ENCODE results near the gene SEMA4D. TPM values are rescaled to one million over a fixed set of nuclear protein-coding genes. Genes with fewer than 3 reads are reported as not detected.

The SEMA4D gene
- total RNA-seq, 2 experiments from 2014 or later = 159 to 161 TPM

GRCh38 chr9:89390068-89390555, 107.8 kb downstream of the SEMA4D start:
- ChIA-PET CTCF (interaction anchor here (1.2 to 1.4 kb wide), 2 partner anchors 159 kb away, joined by 4 to 5 read pairs; no protein-coding TSS in a partner anchor), POLR2A (no interaction called here)
- intact Hi-C loops (cut with micrococcal nuclease) = no loop called here
- H3K27ac Mint-ChIP-seq = peak overlapping the region; percentile 67
- peaks cover 76% of the 10 kb centered on the region for H3K36me3 Mint-ChIP-seq
- H3K9me3 Mint-ChIP-seq = no peaks in the 10 kb centered on the region
- H3K4me1 Mint-ChIP-seq (ENCODE audit: low read depth) = no peaks in the 10 kb centered on the region
- DNase-seq = no peak
- no peak overlapping the region for H3K4me3 Mint-ChIP-seq
- no peaks in the 10 kb centered on the region for H3K27me3 Mint-ChIP-seq

- H3K36me3 Mint-ChIP-seq = peaks cover 79% of the 10 kb centered on the region
- H3K4me1 Mint-ChIP-seq (ENCODE audit: low read depth) = no peaks in the 10 kb centered on the region
- intact Hi-C loops (cut with micrococcal nuclease) = no loop called here
- no peaks in the 10 kb centered on the region for H3K9me3 Mint-ChIP-seq
- POLR2A ChIA-PET = no interaction called here
- DNase-seq = no peak
- no peaks in the 10 kb centered on the region for H3K27me3 Mint-ChIP-seq
- H3K4me3 Mint-ChIP-seq = no peak overlapping the region
- CTCF ChIA-PET = no interaction called here
- H3K27ac Mint-ChIP-seq = no peak overlapping the region
Observed at GRCh38 chr9:89388868-89389177, 109.1 kb downstream of the SEMA4D start.

DNA sequence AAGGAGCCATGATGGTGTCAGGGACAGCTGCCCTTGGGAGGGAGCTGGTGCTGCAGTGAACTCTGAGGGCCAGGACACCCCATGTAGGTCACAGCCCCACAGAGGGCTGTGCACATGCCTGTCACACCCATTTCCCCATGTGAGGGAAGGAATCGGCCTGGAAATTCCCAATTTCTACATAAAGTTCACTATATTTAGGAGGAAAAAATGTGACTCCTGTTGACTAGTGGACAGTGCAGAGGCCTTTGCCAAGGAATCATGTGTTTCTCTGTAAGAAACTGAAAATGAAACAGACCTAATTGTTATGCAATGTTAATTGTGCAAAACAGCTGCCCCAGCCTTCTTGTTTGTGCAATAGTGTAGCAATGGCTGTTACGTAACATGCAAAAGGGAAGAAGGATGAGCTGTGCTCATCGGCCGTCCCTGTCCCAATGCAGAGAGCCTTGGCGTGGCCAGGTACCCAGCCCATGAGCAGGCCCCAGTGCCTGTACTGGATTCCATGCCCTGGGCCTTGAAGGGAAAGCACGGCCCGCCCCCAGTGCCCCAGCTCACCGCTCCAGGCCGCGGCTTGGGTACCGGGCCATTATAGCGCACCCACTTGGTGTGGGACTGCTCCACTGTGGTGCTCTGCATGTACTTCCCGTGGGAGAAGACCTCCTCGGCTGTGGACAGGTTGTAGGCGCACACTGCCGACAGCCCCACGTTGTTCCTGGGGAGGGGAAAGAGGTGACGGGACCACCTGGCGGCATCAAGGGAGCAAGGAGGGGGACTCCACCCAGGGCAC, 109.6 kb downstream of the SEMA4D start:
- Mint-ChIP-seq H3K9me3 (no peaks in the 10 kb centered on the region), H3K36me3 (peaks cover 74% of the 10 kb centered on the region), H3K4me3 (no peak overlapping the region), H3K27me3 (no peaks in the 10 kb centered on the region), H3K27ac (peak overlapping the region; percentile 23), H3K4me1 (ENCODE audit: low read depth) (peaks cover under 1% of the 10 kb centered on the region)
- intact Hi-C loops (cut with micrococcal nuclease) = no loop called here
- CTCF ChIA-PET = no interaction called here
- POLR2A ChIA-PET = interaction anchor here (0.6 kb wide), 1 partner anchor 70 kb away, joined by 3 read pairs; the partner anchor contains the start of gene SECISBP2
- DNase-seq = no peak

DNA sequence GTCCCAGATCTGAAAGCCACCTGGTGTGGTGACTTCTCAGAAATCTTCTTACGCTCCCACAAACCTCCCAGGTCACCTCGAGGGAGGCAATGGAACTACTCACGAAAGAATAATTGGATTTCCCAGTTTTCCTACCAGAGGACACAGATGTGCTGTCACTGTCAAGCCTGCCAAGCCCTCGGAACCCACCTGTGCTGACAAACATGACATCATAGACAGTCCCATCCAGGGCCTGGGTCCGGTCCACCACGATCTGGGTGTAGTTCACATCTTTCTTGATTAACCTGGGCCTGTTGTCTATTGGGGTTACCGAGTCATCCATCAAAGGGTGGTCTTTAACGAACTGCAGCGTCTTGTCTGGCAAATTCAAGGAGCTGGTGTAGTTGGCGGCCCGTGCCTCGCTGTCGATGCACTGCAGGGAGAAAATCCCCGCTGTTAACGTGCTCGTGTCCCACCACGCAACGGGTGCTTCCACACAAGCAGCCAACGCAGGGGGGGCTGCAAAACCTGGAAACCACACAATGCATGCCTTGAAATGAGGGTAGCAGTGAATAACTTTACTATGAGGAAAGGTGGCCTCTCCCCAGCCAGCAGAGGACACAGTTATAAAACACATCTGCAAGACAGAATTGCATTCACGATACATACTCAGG, 110.6 kb downstream of the SEMA4D start:
- CTCF ChIA-PET = no interaction called here
- peaks cover 10% of the 10 kb centered on the region for H3K4me1 Mint-ChIP-seq (ENCODE audit: low read depth)
- no peak for DNase-seq
- H3K27me3 Mint-ChIP-seq = no peaks in the 10 kb centered on the region
- POLR2A ChIA-PET = no interaction called here
- H3K27ac Mint-ChIP-seq = peak overlapping the region; percentile 23
- intact Hi-C loops (cut with micrococcal nuclease) = no loop called here
- H3K4me3 Mint-ChIP-seq = no peak overlapping the region
- peaks cover 73% of the 10 kb centered on the region for H3K36me3 Mint-ChIP-seq
- H3K9me3 Mint-ChIP-seq = no peaks in the 10 kb centered on the region

DNA sequence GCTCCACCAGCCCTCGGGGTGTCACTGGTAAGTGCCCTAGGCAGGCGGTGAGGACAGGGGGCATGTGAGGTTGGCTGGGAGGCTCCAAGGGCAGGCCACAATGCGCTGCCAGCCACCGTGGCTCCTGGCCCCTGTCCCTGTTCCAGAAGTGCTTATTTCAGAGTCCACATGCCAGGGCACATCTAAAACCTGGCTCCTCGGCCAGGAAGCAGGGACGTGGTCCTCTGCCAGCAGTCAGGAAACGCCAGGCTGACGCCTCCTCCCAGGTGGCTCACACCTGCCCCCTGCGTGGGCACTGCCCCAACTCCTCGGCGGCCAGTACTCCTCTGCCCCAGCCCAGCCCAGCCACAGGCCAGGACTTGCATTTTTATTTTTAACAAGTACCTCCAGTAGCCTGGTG, 111.1 kb downstream of the SEMA4D start:
- H3K36me3 Mint-ChIP-seq = peaks cover 70% of the 10 kb centered on the region
- H3K27ac Mint-ChIP-seq = no peak overlapping the region
- POLR2A ChIA-PET = no interaction called here

GRCh38 chr9:89386206-89386605, 111.7 kb downstream of the SEMA4D start:
- POLR2A ChIA-PET = no interaction called here
- Mint-ChIP-seq H3K27me3 (no peaks in the 10 kb centered on the region), H3K9me3 (no peaks in the 10 kb centered on the region), H3K36me3 (peaks cover 66% of the 10 kb centered on the region), H3K4me3 (no peak overlapping the region), H3K27ac (peak overlapping the region; percentile 38), H3K4me1 (ENCODE audit: low read depth) (peaks cover 20% of the 10 kb centered on the region)
- intact Hi-C loops (cut with micrococcal nuclease) = no loop called here
- CTCF ChIA-PET = no interaction called here
- DNase-seq = no peak

More for the DNA sequence above, 111.1 kb downstream of the SEMA4D start:
- no peak for DNase-seq
- Mint-ChIP-seq H3K4me1 (ENCODE audit: low read depth) (peaks cover 14% of the 10 kb centered on the region), H3K9me3 (no peaks in the 10 kb centered on the region), H3K27me3 (no peaks in the 10 kb centered on the region), H3K4me3 (no peak overlapping the region)
- CTCF ChIA-PET = no interaction called here
- intact Hi-C loops (cut with micrococcal nuclease) = no loop called here

- H3K4me1 Mint-ChIP-seq (ENCODE audit: low read depth) = peaks cover 28% of the 10 kb centered on the region
- intact Hi-C loops (cut with micrococcal nuclease) = no loop called here
- no peaks in the 10 kb centered on the region for H3K27me3 Mint-ChIP-seq
- no peaks in the 10 kb centered on the region for H3K9me3 Mint-ChIP-seq
- H3K27ac Mint-ChIP-seq = no peak overlapping the region
- H3K36me3 Mint-ChIP-seq = peaks cover 61% of the 10 kb centered on the region
- ChIA-PET POLR2A (interaction anchor here (1.5 kb wide), 1 partner anchor 152 kb away, joined by 3 read pairs; no protein-coding TSS in a partner anchor), CTCF (no interaction called here)
- DNase-seq = no peak
- no peak overlapping the region for H3K4me3 Mint-ChIP-seq
Observed at GRCh38 chr9:89384783-89385182, 113.1 kb downstream of the SEMA4D start.

GRCh38 chr9:89383721-89384300, 114.1 kb downstream of the SEMA4D start:
- ChIA-PET CTCF (no interaction called here), POLR2A (interaction anchor here (1.5 kb wide), 1 partner anchor 153 kb away, joined by 3 read pairs; no protein-coding TSS in a partner anchor)
- Mint-ChIP-seq H3K27me3 (no peaks in the 10 kb centered on the region), H3K4me3 (no peak overlapping the region), H3K4me1 (ENCODE audit: low read depth) (peaks cover 32% of the 10 kb centered on the region), H3K27ac (peak overlapping the region; percentile 19), H3K36me3 (peaks cover 63% of the 10 kb centered on the region), H3K9me3 (no peaks in the 10 kb centered on the region)
- DNase-seq = no peak
- intact Hi-C loops (cut with micrococcal nuclease) = no loop called here

- no peaks in the 10 kb centered on the region for H3K9me3 Mint-ChIP-seq
- H3K27me3 Mint-ChIP-seq = no peaks in the 10 kb centered on the region
- peaks cover 32% of the 10 kb centered on the region for H3K4me1 Mint-ChIP-seq (ENCODE audit: low read depth)
Observed at GRCh38 chr9:89383030-89383720, 114.7 kb downstream of the SEMA4D start.

DNA sequence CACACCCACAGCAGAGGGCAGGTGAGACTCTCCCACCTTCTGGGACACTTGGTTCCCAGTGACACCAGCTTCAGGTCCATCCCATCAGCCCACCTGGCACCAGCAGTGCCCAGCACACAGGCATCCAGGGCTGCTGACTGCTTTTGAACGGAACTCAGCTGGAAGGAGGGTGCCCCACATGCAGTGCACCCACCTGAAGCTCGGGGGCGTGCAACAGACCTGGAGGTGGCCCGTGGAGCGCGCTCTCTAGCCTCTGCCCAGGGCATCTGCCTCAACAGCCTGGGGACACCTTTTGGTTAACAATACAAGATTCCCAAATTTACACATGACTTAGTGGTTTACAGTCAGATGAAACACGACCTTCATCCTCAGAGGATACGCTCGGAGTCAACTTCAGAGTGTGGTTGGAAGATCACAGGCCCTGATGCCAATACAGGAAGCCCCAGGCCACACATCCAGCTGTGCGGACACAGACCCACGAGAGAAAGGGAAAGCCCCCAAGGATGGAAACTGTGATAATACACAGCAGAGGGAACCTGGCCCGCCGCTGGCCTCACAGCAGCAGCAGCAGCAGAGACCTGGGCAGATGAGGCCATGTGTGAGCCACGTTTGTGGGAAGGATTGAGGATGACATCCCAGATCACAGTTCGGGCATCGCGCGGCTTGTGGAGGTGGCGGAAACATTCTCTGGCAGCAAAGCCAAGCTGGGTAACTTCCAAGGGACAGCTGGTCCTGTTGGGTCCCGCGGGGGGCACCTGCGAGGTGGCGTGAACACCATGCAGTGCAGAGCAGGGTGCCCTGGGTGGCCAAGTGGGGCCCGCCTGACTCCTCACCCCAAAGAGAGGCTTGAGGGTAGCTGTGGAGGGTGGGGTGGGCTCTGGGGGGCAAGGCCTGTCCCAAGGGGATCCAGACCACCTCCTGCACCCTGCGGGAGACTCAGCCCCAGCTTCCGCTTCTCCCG, 115.6 kb downstream of the SEMA4D start:
- Mint-ChIP-seq H3K36me3 (peaks cover 64% of the 10 kb centered on the region), H3K27me3 (no peaks in the 10 kb centered on the region), H3K9me3 (no peaks in the 10 kb centered on the region), H3K4me1 (ENCODE audit: low read depth) (peaks cover 32% of the 10 kb centered on the region), H3K27ac (peak overlapping the region; percentile 76), H3K4me3 (no peak overlapping the region)
- intact Hi-C loops (cut with micrococcal nuclease) = no loop called here
- POLR2A ChIA-PET = no interaction called here
- CTCF ChIA-PET = interaction anchor here (1.6 kb wide), 1 partner anchor 167 kb away, joined by 8 read pairs; no protein-coding TSS in a partner anchor
- DNase-seq = peak; percentile 55

More at GRCh38 chr9:89383030-89383720, 114.7 kb downstream of the SEMA4D start:
- Mint-ChIP-seq H3K4me3 (no peak overlapping the region), H3K36me3 (peaks cover 67% of the 10 kb centered on the region), H3K27ac (peak overlapping the region; percentile 56)
- intact Hi-C loops (cut with micrococcal nuclease) = no loop called here
- DNase-seq = no peak
- ChIA-PET POLR2A (interaction anchor here (1.5 kb wide), 1 partner anchor 153 kb away, joined by 3 read pairs; no protein-coding TSS in a partner anchor), CTCF (interaction anchor here (1.6 kb wide), 1 partner anchor 166 kb away, joined by 8 read pairs; no protein-coding TSS in a partner anchor)

DNA sequence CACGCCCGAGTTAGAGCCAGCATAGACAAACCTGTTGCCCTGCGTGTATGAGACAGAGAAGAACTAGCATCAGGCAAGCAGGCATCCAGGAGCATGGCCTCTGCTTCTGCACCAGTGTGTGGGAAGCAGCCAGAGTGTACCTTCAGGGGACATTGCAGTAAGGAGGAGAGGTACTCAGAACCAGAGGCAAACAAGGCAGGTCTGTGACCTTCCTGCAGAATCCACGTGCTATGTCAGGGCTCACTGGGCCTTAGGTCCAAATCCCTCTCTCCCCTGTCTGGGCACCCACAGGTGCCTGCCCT, 116.7 kb downstream of the SEMA4D start:
- H3K27me3 Mint-ChIP-seq = no peaks in the 10 kb centered on the region
- H3K27ac Mint-ChIP-seq = peak overlapping the region; percentile 76
- no peak for DNase-seq
- H3K36me3 Mint-ChIP-seq = peaks cover 61% of the 10 kb centered on the region
- peaks cover 38% of the 10 kb centered on the region for H3K4me1 Mint-ChIP-seq (ENCODE audit: low read depth)
- CTCF ChIA-PET = no interaction called here
- POLR2A ChIA-PET = no interaction called here
- intact Hi-C loops (cut with micrococcal nuclease) = no loop called here
- H3K4me3 Mint-ChIP-seq = no peak overlapping the region
- H3K9me3 Mint-ChIP-seq = no peaks in the 10 kb centered on the region

Measured in activated CD4-positive, alpha-beta memory T cell treated with anti-CD3 and anti-CD28 coated beads for 36 hours (primary cell).